Measurements from ENCODE around the gene LZTR1.

DNA sequence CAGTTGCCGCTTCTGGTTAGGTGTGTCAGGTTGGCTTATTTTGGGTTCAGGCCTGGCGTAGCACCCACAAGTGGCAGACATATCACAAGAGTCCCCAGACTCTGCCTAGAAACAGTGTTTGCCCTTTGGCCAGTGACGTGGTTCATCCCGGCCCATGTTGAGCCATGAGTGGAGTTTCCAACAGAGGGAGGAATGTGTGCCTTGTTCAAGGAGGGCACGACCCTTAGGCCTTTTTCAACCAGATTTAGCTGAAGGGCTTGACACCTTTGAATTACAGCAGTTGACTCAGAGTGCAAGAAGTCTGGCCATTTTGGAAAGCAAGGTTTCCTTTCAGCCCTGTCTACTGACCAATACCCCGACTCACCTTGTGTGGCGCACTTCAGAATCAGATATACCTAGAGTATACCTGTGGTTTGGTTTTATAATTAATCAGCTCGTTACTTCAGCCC lies 30.1 kb upstream of the LZTR1 start:
- TF ChIP-seq YY1 (IDR thresholded peaks at IDR 0.05; ENCODE audit: low read depth): no peak
- TF ChIP-seq EP300 (IDR thresholded peaks at IDR 0.05; ENCODE audit: borderline replicate concordance): no peak
- TF ChIP-seq, protein P1, sequence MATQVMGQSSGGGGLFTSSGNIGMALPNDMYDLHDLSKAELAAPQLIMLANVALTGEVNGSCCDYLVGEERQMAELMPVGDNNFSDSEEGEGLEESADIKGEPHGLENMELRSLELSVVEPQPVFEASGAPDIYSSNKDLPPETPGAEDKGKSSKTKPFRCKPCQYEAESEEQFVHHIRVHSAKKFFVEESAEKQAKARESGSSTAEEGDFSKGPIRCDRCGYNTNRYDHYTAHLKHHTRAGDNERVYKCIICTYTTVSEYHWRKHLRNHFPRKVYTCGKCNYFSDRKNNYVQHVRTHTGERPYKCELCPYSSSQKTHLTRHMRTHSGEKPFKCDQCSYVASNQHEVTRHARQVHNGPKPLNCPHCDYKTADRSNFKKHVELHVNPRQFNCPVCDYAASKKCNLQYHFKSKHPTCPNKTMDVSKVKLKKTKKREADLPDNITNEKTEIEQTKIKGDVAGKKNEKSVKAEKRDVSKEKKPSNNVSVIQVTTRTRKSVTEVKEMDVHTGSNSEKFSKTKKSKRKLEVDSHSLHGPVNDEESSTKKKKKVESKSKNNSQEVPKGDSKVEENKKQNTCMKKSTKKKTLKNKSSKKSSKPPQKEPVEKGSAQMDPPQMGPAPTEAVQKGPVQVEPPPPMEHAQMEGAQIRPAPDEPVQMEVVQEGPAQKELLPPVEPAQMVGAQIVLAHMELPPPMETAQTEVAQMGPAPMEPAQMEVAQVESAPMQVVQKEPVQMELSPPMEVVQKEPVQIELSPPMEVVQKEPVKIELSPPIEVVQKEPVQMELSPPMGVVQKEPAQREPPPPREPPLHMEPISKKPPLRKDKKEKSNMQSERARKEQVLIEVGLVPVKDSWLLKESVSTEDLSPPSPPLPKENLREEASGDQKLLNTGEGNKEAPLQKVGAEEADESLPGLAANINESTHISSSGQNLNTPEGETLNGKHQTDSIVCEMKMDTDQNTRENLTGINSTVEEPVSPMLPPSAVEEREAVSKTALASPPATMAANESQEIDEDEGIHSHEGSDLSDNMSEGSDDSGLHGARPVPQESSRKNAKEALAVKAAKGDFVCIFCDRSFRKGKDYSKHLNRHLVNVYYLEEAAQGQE (IDR thresholded peaks at IDR 0.05; ENCODE audit: low read depth): no peak
- TF ChIP-seq TAF1 (IDR thresholded peaks at IDR 0.05; ENCODE audit: low read depth): no peak
- TF ChIP-seq TEAD4 (IDR thresholded peaks at IDR 0.05): no peak
- no peak for TF ChIP-seq RAD21 (IDR thresholded peaks at IDR 0.05; ENCODE audit: low read depth)
- no peak for TF ChIP-seq TCF12 (IDR thresholded peaks at IDR 0.05; ENCODE audit: low read depth)
